SW 1271 (cell line): Measurements from ENCODE around the gene TAPBP.
"Not testable (repeated sequence)": the region's sequence is repeated elsewhere in the genome, so short reads cannot be mapped to it uniquely, and the experiment has no call there.

ENCODE experiments used
- DNase-seq, 2 experiments: peaks; one replicate each; lab custom pipeline; 2025; lab: John Stamatoyannopoulos, UW

TAPBP gene

GRCh38 chr6:33296797-33297405 is 17.0 kb downstream of the TAPBP start:
- no peak for DNase-seq

GRCh38 chr6:33295621-33296369 is 18.1 kb downstream of the TAPBP start:
- DNase-seq = no peak

- DNase-seq = no peak
Measured at GRCh38 chr6:33294086-33294823, 19.6 kb downstream of the TAPBP start.

GRCh38 chr6:33292996-33293682 is 20.7 kb downstream of the TAPBP start:
- no peak for DNase-seq

- no peak for DNase-seq
Measured at GRCh38 chr6:33290459-33290858, 23.4 kb downstream of the TAPBP start.

GRCh38 chr6:33289784-33290315 is 24.0 kb downstream of the TAPBP start:
- no peak for DNase-seq

GRCh38 chr6:33288921-33289783 is 24.7 kb downstream of the TAPBP start, which contains the start of the genes PFDN6 and WDR46:
Gene PFDN6 (plus strand): TSS chr6:33289601. CDS start chr6:33289857, 256 bp downstream.
Gene WDR46 (minus strand): TSS chr6:33289239. CDS start chr6:33289170, 69 bp downstream.
- peak; percentile 85 to 96 for DNase-seq

- no peak for DNase-seq
Measured at GRCh38 chr6:33288141-33288920, 25.5 kb downstream of the TAPBP start.

GRCh38 chr6:33286946-33287914 is 26.6 kb downstream of the TAPBP start:
- DNase-seq = no peak

GRCh38 chr6:33285214-33285613 is 28.7 kb downstream of the TAPBP start:
- DNase-seq = not testable (repeated sequence)

GRCh38 chr6:33280539-33280938 is 33.3 kb downstream of the TAPBP start:
- DNase-seq = no peak

GRCh38 chr6:33279971-33280511 is 33.8 kb downstream of the TAPBP start:
- peak; percentile 42 to 55 for DNase-seq

- DNase-seq = no peak
Measured at GRCh38 chr6:33279257-33279695, 34.6 kb downstream of the TAPBP start.

- DNase-seq = no peak
Measured at GRCh38 chr6:33278810-33279209, 35.1 kb downstream of the TAPBP start.

- DNase-seq = no peak
Measured at GRCh38 chr6:33278392-33278741, 35.5 kb downstream of the TAPBP start.

GRCh38 chr6:33277663-33278391 is 36.1 kb downstream of the TAPBP start:
- DNase-seq = peak in 1 of 2 experiments; percentile 12

GRCh38 chr6:33276864-33277662 is 36.8 kb downstream of the TAPBP start, which contains the start of gene B3GALT4:
Gene B3GALT4 (plus strand): TSS chr6:33277123. CDS start chr6:33277420, 297 bp downstream.
- DNase-seq = peak; percentile 40 to 60
